GM13976 (cell line): ENCODE measurements around the gene EXPH5.
"Not testable (repeated sequence)": the region's sequence is repeated elsewhere in the genome, so short reads cannot be mapped to it uniquely, and the experiment has no call there.

Experiments
- DNase-seq: peaks from one replicate; pipeline ENCODE4 v3.0.0; 2012; ENCODE audit warnings: low spot score
- in situ Hi-C: fragments of 300-500 bp; cut with MboI; formaldehyde crosslinking; loops from one replicate; pipeline ENCODE4 v1.12.0; 2022; ENCODE audit warnings: low sequenced_read_pairs, mixed read lengths, inconsistent platforms; ENCODE audit not compliant: unreplicated experiment
- TF ChIP-seq, protein P1 (sequence below): IDR thresholded peaks from 2 replicates; pipeline ENCODE4 v1.5.1; 2012; ENCODE audit warnings: borderline replicate concordance, mild to moderate bottlenecking; ENCODE audit not compliant: insufficient read depth; ENCODE audit errors: extremely low read depth, missing control alignments, control extremely low read depth

EXPH5 gene

GRCh38 chr11:108593214-108593922 lies at the start of gene EXPH5:
EXPH5 (minus strand) TSS chr11:108593768; CDS start chr11:108593536, 232 bp downstream.
- TF ChIP-seq, protein P1, sequence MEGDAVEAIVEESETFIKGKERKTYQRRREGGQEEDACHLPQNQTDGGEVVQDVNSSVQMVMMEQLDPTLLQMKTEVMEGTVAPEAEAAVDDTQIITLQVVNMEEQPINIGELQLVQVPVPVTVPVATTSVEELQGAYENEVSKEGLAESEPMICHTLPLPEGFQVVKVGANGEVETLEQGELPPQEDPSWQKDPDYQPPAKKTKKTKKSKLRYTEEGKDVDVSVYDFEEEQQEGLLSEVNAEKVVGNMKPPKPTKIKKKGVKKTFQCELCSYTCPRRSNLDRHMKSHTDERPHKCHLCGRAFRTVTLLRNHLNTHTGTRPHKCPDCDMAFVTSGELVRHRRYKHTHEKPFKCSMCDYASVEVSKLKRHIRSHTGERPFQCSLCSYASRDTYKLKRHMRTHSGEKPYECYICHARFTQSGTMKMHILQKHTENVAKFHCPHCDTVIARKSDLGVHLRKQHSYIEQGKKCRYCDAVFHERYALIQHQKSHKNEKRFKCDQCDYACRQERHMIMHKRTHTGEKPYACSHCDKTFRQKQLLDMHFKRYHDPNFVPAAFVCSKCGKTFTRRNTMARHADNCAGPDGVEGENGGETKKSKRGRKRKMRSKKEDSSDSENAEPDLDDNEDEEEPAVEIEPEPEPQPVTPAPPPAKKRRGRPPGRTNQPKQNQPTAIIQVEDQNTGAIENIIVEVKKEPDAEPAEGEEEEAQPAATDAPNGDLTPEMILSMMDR: no peak
- in situ Hi-C loops: no loop called here
- peak; percentile 91 for DNase-seq

DNA sequence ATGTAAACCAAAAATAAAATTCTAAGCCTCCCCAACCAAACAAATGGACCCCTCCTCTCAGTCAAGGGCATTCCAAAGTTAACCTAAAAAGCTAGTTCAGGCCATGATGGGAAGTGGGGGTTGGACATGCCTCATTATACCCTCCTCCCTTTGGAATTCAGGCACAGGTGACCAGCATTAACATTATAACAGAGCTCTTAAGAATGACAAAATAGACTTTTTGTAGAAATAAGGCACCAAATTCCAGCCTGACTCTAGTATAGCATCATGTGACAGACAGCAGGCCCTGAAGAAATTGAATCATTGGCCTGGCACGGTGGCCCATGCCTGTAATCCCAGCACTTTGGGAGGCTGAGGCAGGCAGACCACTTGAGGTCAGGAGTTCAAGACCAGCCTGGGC lies 48.2 kb upstream of the EXPH5 start:
- DNase-seq: not testable (repeated sequence)
- in situ Hi-C loops: loop anchor here (10.0 to 25.0 kb wide), 2 partner anchors 227 to 404 kb away; no protein-coding TSS in a partner anchor

DNA sequence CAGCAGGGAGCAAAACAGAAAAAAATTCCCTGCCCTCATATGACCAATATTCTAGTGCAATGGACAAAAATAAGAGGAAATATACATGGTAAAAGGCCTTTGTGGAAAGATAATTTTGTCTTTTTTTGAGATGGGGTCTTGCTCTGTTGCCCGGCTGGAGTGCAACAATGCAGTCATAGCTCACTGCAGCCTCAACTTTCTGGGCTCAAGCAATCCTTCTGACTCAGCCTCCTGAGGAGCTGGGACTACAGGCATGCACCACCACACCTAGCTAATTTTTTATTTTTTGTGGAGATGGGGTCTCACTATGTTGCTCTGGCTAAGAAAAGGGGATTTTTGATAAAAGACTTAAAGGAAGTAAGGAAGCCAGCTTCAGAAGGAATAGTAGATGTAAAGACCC lies 45.6 kb upstream of the EXPH5 start:
- in situ Hi-C loops: loop anchor here (25.0 kb wide), 1 partner anchor 402 kb away; no protein-coding TSS in a partner anchor
- no peak for DNase-seq
- TF ChIP-seq, protein P1: no peak

DNA sequence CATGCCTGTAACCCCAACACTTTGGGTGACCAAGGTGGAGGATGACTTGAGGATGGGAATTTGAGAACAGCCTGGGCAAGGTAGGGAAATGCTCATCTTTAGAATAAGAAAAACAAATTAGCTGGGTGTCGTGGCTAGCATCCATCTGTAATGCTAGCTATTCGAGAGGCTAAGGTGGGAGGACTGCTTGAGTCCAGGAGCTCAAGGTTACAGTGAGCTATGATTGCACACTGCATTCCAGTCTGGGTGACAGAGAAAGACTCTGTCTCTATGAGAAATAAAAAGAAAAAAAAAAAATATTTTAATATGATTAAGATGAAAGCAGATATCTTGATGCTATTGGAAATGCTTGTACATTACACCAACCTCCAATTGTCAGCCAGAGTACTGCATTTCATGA lies 42.7 kb upstream of the EXPH5 start:
- TF ChIP-seq, protein P1: no peak
- DNase-seq: no peak
- in situ Hi-C loops: loop anchor here (25.0 kb wide), 1 partner anchor 399 kb away; no protein-coding TSS in a partner anchor

- in situ Hi-C loops: loop anchor here (25.0 kb wide), 1 partner anchor 398 kb away; no protein-coding TSS in a partner anchor
- TF ChIP-seq, protein P1: no peak
- DNase-seq: no peak
Measured at GRCh38 chr11:108635106-108635505, 41.5 kb upstream of the EXPH5 start.

- DNase-seq: no peak
- in situ Hi-C loops: loop anchor here (25.0 kb wide), 1 partner anchor 395 kb away; no protein-coding TSS in a partner anchor
- TF ChIP-seq, protein P1: no peak
Measured at GRCh38 chr11:108632041-108632704, 38.6 kb upstream of the EXPH5 start.

GRCh38 chr11:108629274-108629673 lies 35.7 kb upstream of the EXPH5 start:
- TF ChIP-seq, protein P1: no peak
- in situ Hi-C loops: loop anchor here (25.0 kb wide), 1 partner anchor 392 kb away; no protein-coding TSS in a partner anchor
- DNase-seq: no peak
